Hepatocyte (in vitro differentiated cells): ENCODE results near the gene EGFL7.

Experiments
- EZH2 ChIP-seq: fragments of 200-600 bp; sonication (generic); IDR thresholded peaks from 2 replicates; pipeline ENCODE4 v1.6.1; 2016; ENCODE audit warnings: antibody characterized with exemption, mild to moderate bottlenecking, borderline replicate concordance
- EZH2phosphoT487 ChIP-seq: fragments of 200-600 bp; sonication (generic); IDR thresholded peaks from one replicate; pipeline ENCODE4 v1.6.1; 2018; ENCODE audit warnings: antibody characterized with exemption, mild to moderate bottlenecking, low read depth, moderate library complexity; ENCODE audit not compliant: unreplicated experiment, severe bottlenecking
- TF ChIP-seq, protein P1 (sequence below): fragments of 200-600 bp; sonication (generic); IDR thresholded peaks from 2 replicates; pipeline ENCODE4 v1.5.1; 2016; ENCODE audit warnings: antibody characterized with exemption, mild to moderate bottlenecking; ENCODE audit not compliant: poor library complexity

DNA sequence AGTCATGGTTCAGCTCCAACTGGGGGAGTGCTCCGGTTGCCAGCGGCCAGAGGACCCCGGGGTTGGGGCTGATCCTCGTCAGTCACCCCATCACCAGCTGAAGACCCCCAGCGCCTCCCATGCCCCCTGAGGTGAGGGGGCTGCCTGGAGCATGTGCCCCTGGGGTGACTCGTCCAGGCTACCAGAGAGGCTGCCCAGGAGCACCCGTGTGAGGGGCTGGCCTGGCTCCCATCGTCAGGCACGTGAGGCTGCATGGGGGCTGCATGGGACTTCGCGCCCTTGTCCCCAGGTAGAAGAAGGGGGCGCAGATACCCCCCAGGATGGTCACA lies 46.4 kb upstream of the EGFL7 start:
- TF ChIP-seq, protein P1, sequence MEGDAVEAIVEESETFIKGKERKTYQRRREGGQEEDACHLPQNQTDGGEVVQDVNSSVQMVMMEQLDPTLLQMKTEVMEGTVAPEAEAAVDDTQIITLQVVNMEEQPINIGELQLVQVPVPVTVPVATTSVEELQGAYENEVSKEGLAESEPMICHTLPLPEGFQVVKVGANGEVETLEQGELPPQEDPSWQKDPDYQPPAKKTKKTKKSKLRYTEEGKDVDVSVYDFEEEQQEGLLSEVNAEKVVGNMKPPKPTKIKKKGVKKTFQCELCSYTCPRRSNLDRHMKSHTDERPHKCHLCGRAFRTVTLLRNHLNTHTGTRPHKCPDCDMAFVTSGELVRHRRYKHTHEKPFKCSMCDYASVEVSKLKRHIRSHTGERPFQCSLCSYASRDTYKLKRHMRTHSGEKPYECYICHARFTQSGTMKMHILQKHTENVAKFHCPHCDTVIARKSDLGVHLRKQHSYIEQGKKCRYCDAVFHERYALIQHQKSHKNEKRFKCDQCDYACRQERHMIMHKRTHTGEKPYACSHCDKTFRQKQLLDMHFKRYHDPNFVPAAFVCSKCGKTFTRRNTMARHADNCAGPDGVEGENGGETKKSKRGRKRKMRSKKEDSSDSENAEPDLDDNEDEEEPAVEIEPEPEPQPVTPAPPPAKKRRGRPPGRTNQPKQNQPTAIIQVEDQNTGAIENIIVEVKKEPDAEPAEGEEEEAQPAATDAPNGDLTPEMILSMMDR, result no peak
- TF ChIP-seq EZH2phosphoT487 (no peak), EZH2 (no peak)
